Mesothelial cell of epicardium (in vitro differentiated cells): ENCODE data around the gene ZNF19. TPM values are rescaled to one million over a fixed set of nuclear protein-coding genes. Genes with fewer than 3 reads are reported as not detected.

Experiments used
- DNase-seq, 2 experiments: peaks; one replicate each; pipeline ENCODE4 v3.0.0; 2021; ENCODE audit warnings: low spot score in 2 of 2; ENCODE audit not compliant: unreplicated experiment in 2 of 2
- H3K27ac Mint-ChIP-seq: 2 replicates; pipeline ENCODE4 v1.8.0; 2021; ENCODE audit warnings: mixed read lengths
- H3K27me3 Mint-ChIP-seq: 2 replicates; pipeline ENCODE4 v1.8.0; 2021; ENCODE audit warnings: low read depth, mixed read lengths
- H3K36me3 Mint-ChIP-seq: 2 replicates; pipeline ENCODE4 v1.8.0; 2021; ENCODE audit warnings: mixed read lengths
- H3K4me1 Mint-ChIP-seq: 2 replicates; pipeline ENCODE4 v1.8.0; 2021; ENCODE audit warnings: mixed read lengths
- H3K4me3 Mint-ChIP-seq: 2 replicates; pipeline ENCODE4 v1.8.0; 2021; ENCODE audit warnings: mild to moderate bottlenecking, moderate library complexity, mixed read lengths
- H3K9me3 Mint-ChIP-seq: 2 replicates; pipeline ENCODE4 v1.8.0; 2021; ENCODE audit warnings: mixed read lengths
- total RNA-seq: library from RNA; stranded (reverse); gene quantifications from 3 replicates; pipeline ENCODE4 v1.2.1, GENCODE V29; 2021
- TF ChIP-seq, protein P1 (sequence below): fragments of 200-600 bp; sonication (generic); IDR thresholded peaks from one replicate; pipeline ENCODE4 v1.5.0; 2021; ENCODE audit warnings: antibody characterized with exemption; ENCODE audit not compliant: unreplicated experiment

The ZNF19 gene
- total RNA-seq, 1 donor from 2014 or later: 7.3 TPM

DNA sequence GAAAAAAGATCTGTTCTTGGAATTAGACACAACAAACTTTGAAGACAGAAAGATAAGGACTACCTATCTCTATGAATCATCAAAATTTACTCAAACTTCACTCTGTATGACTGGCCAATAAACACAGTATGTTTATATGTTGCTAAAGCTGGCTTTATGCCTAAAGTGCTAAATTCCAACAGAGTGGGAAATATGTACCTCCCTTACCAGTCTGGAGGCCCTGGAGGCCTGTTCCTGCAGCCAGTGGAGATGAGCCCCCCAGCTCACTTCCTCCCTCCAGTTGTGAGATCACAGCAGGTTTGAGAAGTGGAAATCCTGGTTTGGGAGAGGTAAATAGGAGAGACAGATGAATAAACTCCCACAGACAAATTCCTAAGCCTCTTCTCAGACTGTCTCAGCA, 36.1 kb downstream of the ZNF19 start:
- no peak for DNase-seq
- no peaks in the 10 kb centered on the region for H3K27me3 Mint-ChIP-seq
- H3K4me3 Mint-ChIP-seq: no peak overlapping the region
- H3K9me3 Mint-ChIP-seq: peaks cover 63% of the 10 kb centered on the region
- no peaks in the 10 kb centered on the region for H3K4me1 Mint-ChIP-seq
- TF ChIP-seq, protein P1, sequence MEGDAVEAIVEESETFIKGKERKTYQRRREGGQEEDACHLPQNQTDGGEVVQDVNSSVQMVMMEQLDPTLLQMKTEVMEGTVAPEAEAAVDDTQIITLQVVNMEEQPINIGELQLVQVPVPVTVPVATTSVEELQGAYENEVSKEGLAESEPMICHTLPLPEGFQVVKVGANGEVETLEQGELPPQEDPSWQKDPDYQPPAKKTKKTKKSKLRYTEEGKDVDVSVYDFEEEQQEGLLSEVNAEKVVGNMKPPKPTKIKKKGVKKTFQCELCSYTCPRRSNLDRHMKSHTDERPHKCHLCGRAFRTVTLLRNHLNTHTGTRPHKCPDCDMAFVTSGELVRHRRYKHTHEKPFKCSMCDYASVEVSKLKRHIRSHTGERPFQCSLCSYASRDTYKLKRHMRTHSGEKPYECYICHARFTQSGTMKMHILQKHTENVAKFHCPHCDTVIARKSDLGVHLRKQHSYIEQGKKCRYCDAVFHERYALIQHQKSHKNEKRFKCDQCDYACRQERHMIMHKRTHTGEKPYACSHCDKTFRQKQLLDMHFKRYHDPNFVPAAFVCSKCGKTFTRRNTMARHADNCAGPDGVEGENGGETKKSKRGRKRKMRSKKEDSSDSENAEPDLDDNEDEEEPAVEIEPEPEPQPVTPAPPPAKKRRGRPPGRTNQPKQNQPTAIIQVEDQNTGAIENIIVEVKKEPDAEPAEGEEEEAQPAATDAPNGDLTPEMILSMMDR: no peak
- H3K36me3 Mint-ChIP-seq: peaks cover 84% of the 10 kb centered on the region
- no peak overlapping the region for H3K27ac Mint-ChIP-seq

DNA sequence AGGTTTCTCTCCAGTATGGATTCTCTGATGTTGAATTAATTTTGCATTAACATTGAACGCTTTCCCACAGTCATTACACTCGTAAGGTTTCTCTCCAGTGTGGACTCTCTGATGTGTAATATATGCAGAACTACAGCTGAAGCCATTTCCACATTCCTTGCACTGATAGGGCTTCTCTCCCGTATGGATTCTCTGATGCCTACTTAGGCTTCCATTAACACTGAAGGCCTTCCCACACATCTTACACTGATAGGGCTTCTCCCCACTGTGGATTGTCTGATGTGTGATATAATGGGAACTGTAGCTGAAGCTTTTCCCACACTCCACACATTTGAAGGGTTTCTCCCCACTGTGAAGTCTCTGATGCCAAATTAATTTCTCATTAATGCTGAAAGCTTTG, 40.1 kb downstream of the ZNF19 start:
- Mint-ChIP-seq H3K9me3 (peaks cover 72% of the 10 kb centered on the region), H3K4me1 (no peaks in the 10 kb centered on the region), H3K36me3 (peaks cover 77% of the 10 kb centered on the region), H3K4me3 (no peak overlapping the region), H3K27ac (no peak overlapping the region), H3K27me3 (no peaks in the 10 kb centered on the region)
- no peak for DNase-seq
- TF ChIP-seq, protein P1: no peak

DNA sequence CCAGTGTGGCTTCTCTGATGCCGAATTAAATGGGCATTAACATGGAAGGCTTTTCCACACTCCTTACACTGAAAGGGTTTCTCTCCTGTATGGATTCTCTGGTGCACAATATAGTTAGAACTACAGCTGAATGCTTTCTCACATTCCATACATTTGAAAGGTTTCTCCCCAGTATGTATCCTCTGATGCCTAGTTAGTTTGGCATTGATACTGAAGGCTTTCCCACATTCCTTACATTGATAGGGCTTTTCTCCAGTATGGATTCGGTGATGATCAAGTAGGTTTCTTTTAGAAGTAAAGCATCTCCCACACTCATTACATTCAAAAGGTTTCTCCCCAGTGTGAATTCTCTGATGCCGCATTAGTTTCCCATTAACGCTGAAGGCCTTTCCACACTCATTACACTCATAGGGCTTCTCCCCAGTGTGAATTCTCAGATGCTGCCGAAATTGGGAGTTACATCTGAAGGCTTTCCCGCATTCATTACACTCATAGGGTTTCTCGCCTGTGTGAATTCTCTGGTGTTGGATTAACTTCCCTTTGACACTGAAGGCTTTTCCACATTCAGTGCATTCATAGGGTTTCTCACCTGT, 40.8 kb downstream of the ZNF19 start:
- no peak for DNase-seq
- Mint-ChIP-seq H3K9me3 (peaks cover 71% of the 10 kb centered on the region), H3K36me3 (peaks cover 75% of the 10 kb centered on the region), H3K27ac (no peak overlapping the region), H3K4me1 (no peaks in the 10 kb centered on the region), H3K27me3 (no peaks in the 10 kb centered on the region), H3K4me3 (no peak overlapping the region)
- TF ChIP-seq, protein P1: no peak

DNA sequence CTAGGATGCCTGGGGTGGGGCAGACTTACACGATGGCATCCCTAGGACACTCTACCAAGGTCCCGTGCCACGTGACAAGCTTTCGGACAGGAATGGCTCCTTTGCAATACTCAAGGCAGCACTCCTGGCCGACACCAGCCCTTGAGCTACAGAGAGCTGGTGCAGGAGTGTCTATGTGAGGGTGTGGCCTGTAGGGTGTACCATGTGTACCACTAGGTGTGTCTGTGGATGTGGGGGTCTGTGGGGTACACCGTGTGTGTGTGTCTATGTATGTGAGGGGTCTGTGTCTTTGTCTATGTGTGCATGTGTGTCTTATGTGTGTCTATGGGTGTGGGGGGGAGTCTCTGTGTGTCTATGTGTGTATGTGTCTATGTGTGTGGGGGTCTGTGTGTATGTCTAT, 45.4 kb downstream of the ZNF19 start:
- peaks cover 30% of the 10 kb centered on the region for H3K36me3 Mint-ChIP-seq
- H3K4me1 Mint-ChIP-seq: no peaks in the 10 kb centered on the region
- H3K27ac Mint-ChIP-seq: no peak overlapping the region
- DNase-seq: no peak
- H3K27me3 Mint-ChIP-seq: peaks cover 21% of the 10 kb centered on the region
- no peak overlapping the region for H3K4me3 Mint-ChIP-seq
- H3K9me3 Mint-ChIP-seq: peaks cover 34% of the 10 kb centered on the region
- TF ChIP-seq, protein P1: no peak

DNA sequence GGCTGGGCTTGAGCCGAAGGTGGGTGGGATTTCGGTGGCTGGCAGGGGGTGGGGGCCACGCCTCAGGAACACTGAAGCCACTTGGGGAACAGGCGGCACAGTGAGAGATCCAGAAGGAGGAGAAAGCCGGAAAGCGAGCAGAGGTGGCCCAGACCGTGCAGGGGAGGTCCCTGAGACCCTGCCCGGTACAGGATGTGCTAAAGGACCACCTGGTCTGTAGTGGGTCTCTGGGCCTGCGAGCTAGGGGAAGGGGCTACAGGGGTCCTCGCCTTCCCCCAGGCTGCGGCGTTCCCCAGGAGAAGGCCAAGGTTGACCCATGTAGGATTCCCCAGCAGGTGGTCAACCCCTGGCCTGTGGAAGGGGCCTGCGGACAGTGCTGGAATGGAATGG, 47.1 kb downstream of the ZNF19 start, which contains the start of gene TLE7:
Gene TLE7 (minus strand): TSS at position 4 of the 390 bp plus-strand sequence. CDS start 8,730 bp downstream, outside the sequence.
- H3K4me1 Mint-ChIP-seq: no peaks in the 10 kb centered on the region
- H3K27me3 Mint-ChIP-seq: peaks cover 35% of the 10 kb centered on the region
- H3K27ac Mint-ChIP-seq: no peak within 1 kb of the TSS
- H3K36me3 Mint-ChIP-seq: peaks cover 14% of the 10 kb centered on the region
- TF ChIP-seq, protein P1: no peak
- H3K9me3 Mint-ChIP-seq: peaks cover 22% of the 10 kb centered on the region
- no peak for DNase-seq
- H3K4me3 Mint-ChIP-seq: no peak within 1 kb of the TSS
